Liver (tissue), 9 donors: ENCODE data around the gene SLC49A3. TPM values are rescaled to one million over a fixed set of nuclear protein-coding genes. Genes with fewer than 3 reads are reported as not detected.

ENCODE experiments used
- DNase-seq: peaks from one replicate; pipeline ENCODE4 v3.0.0-alpha.2; 2017; ENCODE audit warnings: low spot score
- H3K27ac ChIP-seq, 2 donors: one replicate each; pipeline ENCODE4 v1.7.0; 2013; ENCODE audit warnings: inconsistent platforms in 2 of 2, low read length in 2 of 2, control low read depth in 1 of 2, low read depth in 1 of 2, mild to moderate bottlenecking in 1 of 2
- H3K27me3 ChIP-seq, 4 donors: one replicate each; pipeline versions ENCODE4 v1.6.1 to v1.7.0; 2013; ENCODE audit warnings: low read length in 3 of 4, inconsistent platforms in 1 of 4, mild to moderate bottlenecking in 1 of 4, moderate library complexity in 1 of 4; ENCODE audit not compliant: control insufficient read depth in 4 of 4, insufficient read depth in 4 of 4
- H3K36me3 ChIP-seq, 4 donors: one replicate each; pipeline versions ENCODE4 v1.6.1 to v1.7.0; 2013; ENCODE audit warnings: low read length in 3 of 4, mild to moderate bottlenecking in 3 of 4, low read depth in 1 of 4, moderate library complexity in 1 of 4; ENCODE audit not compliant: control insufficient read depth in 4 of 4, insufficient read depth in 3 of 4
- H3K4me1 ChIP-seq, 4 donors: one replicate each; pipeline versions ENCODE4 v1.6.1 to v1.7.0; 2013; ENCODE audit warnings: low read length in 3 of 4, mild to moderate bottlenecking in 3 of 4, moderate library complexity in 1 of 4; ENCODE audit not compliant: control insufficient read depth in 4 of 4, insufficient read depth in 4 of 4
- H3K4me3 ChIP-seq, 3 donors: one replicate each; pipeline versions ENCODE4 v1.6.1 to v1.7.0; 2013; ENCODE audit warnings: low read length in 3 of 3, control low read depth in 1 of 3, low read depth in 1 of 3, mild to moderate bottlenecking in 1 of 3
- H3K9ac ChIP-seq, 2 donors: one replicate each; pipeline ENCODE4 v1.7.0; 2013; ENCODE audit warnings: low read length in 2 of 2, mild to moderate bottlenecking in 2 of 2, moderate library complexity in 2 of 2, control low read depth in 1 of 2, low read depth in 1 of 2
- H3K9me3 ChIP-seq, 4 donors: one replicate each; pipeline versions ENCODE4 v1.6.1 to v1.7.0; 2013; ENCODE audit warnings: low read length in 3 of 4; ENCODE audit not compliant: control insufficient read depth in 4 of 4
- ATF3 ChIP-seq: IDR thresholded peaks from 2 replicates; pipeline ENCODE4 v1.6.1; 2016; ENCODE audit warnings: antibody characterized with exemption
- CTCF ChIP-seq: fragments of 150-350 bp; IDR thresholded peaks from 2 replicates; pipeline ENCODE4 v1.5.1; 2017; ENCODE audit warnings: improper control_type of control experiment, low read depth, low read length; ENCODE audit not compliant: missing input control
- EGR1 ChIP-seq, 2 donors: IDR thresholded peaks; 2 replicates each; pipeline ENCODE4 v1.6.1; 2016 to 2018; ENCODE audit warnings: antibody characterized with exemption in 2 of 2, low read depth in 2 of 2
- FOXA1 ChIP-seq: IDR thresholded peaks from 2 replicates; pipeline ENCODE4 v1.6.1; 2016; ENCODE audit warnings: antibody characterized with exemption
- FOXA2 ChIP-seq: IDR thresholded peaks from 2 replicates; pipeline ENCODE4 v1.6.1; 2016; ENCODE audit warnings: antibody characterized with exemption
- HNF4A ChIP-seq, 2 donors: conservative IDR thresholded peaks; 2 replicates each; pipeline ENCODE4 v1.6.1; 2016; ENCODE audit warnings: antibody characterized with exemption in 2 of 2, mild to moderate bottlenecking in 2 of 2
- HNF4G ChIP-seq: IDR thresholded peaks from 2 replicates; pipeline ENCODE4 v1.6.1; 2016; ENCODE audit warnings: antibody characterized with exemption
- JUND ChIP-seq, 2 donors: IDR thresholded peaks; 2 replicates each; pipeline ENCODE4 v1.6.1; 2016; ENCODE audit warnings: antibody characterized with exemption in 2 of 2
- MAX ChIP-seq: IDR thresholded peaks from 2 replicates; pipeline ENCODE4 v1.6.1; 2016; ENCODE audit warnings: antibody characterized with exemption
- NR2F2 ChIP-seq: IDR thresholded peaks from 2 replicates; pipeline ENCODE4 v1.6.1; 2016; ENCODE audit warnings: antibody characterized with exemption
- RAD21 ChIP-seq, 2 donors: IDR thresholded peaks; 2 replicates each; pipeline ENCODE4 v1.6.1; 2016; ENCODE audit warnings: antibody characterized with exemption in 2 of 2, mild to moderate bottlenecking in 2 of 2
- REST ChIP-seq: IDR thresholded peaks from 2 replicates; pipeline ENCODE4 v1.6.1; 2016; ENCODE audit warnings: antibody characterized with exemption, mild to moderate bottlenecking
- RXRA ChIP-seq, 2 donors: IDR thresholded peaks; 2 replicates each; pipeline ENCODE4 v1.6.1; 2017 to 2018; ENCODE audit warnings: antibody characterized with exemption in 2 of 2, mild to moderate bottlenecking in 1 of 2
- SP1 ChIP-seq: IDR thresholded peaks from 2 replicates; pipeline ENCODE4 v1.6.1; 2018; ENCODE audit warnings: antibody characterized with exemption, mild to moderate bottlenecking
- TAF1 ChIP-seq: conservative IDR thresholded peaks from 2 replicates; pipeline ENCODE4 v1.6.1; 2016; ENCODE audit warnings: antibody characterized with exemption, mild to moderate bottlenecking
- YY1 ChIP-seq: IDR thresholded peaks from 2 replicates; pipeline ENCODE4 v1.6.1; 2016; ENCODE audit warnings: antibody characterized with exemption, mild to moderate bottlenecking
- ZBTB33 ChIP-seq: IDR thresholded peaks from 2 replicates; pipeline ENCODE4 v1.6.1; 2016; ENCODE audit warnings: antibody characterized with exemption
- WGBS: extraction: QIAGEN DNeasy Blood & Tissue Kit; methylation state at CpG from one replicate; pipeline ENCODE4 v1.1.7; 2013; 5-methylcytosine and 5-hydroxymethylcytosine counted together
- polyA plus RNA-seq, 2 donors: library from polyadenylated mRNA; stranded (reverse) in 1 of 2; unstranded in 1 of 2; fragments of 200-250 nt in 1 of 2; fragments of >200 nt in 1 of 2; fragmentation: Nextera tagmentation in 1 of 2; extraction: Ambion mirVana in 1 of 2; gene quantifications; one replicate each; pipeline versions ENCODE4 v1.2.1 to v1.2.3, GENCODE V29; 2013 to 2015
- total RNA-seq, 2 donors: library from RNA; depleted of rRNA; stranded (reverse); fragments of >200 nt; gene quantifications; one replicate each; pipeline ENCODE4 v1.2.3, GENCODE V29; 2014
- donor health status: healthy.
- donor health status: healthy.
- donor health status: healthy.
- donor health status: healthy.
- donor health status: healthy.

SLC49A3 gene
- total and polyA plus RNA-seq, 4 donors: 0.40 to 3.6 (median 2.0) TPM

- H3K9ac ChIP-seq: no peak overlapping the region
- DNase-seq: no peak
Measured at GRCh38 chr4:703336-704197, 14.6 kb upstream of the SLC49A3 start.

GRCh38 chr4:702618-703048 is 13.7 kb upstream of the SLC49A3 start:
- 81% methylated on average over 7 of the region's 7 CpGs for WGBS
- peak; percentile 72 for DNase-seq
- no peaks in the 10 kb centered on the region for H3K36me3 ChIP-seq
- no peak overlapping the region for H3K9ac ChIP-seq
- no peaks in the 10 kb centered on the region for H3K27me3 ChIP-seq
- peaks cover 6 to 20% (median 12%) of the 10 kb centered on the region in 4 donors for H3K4me1 ChIP-seq
- TF ChIP-seq JUND (IDR thresholded peaks at IDR 0.05) (no peak), REST (no peak), RXRA (IDR thresholded peaks at IDR 0.05) (no peak), YY1 (no peak), TAF1 (no peak), EGR1 (IDR thresholded peaks at IDR 0.05; ENCODE audit: low read depth in 2 of 2) (no peak), MAX (no peak), RAD21 (IDR thresholded peaks at IDR 0.05) (no peak), ATF3 (no peak), CTCF (no peak), ZBTB33 (no peak), FOXA1 (no peak), NR2F2 (no peak), HNF4G (no peak), HNF4A (conservative IDR thresholded peaks at IDR 0.05) (no peak), FOXA2 (no peak), SP1 (no peak)
- no peaks in the 10 kb centered on the region for H3K9me3 ChIP-seq
- no peak overlapping the region for H3K27ac ChIP-seq
- no peak overlapping the region for H3K4me3 ChIP-seq

More at GRCh38 chr4:703336-704197, 14.6 kb upstream of the SLC49A3 start:
- WGBS: 90% methylated on average over 10 of the region's 10 CpGs
- Histone ChIP-seq H3K9me3 (no peaks in the 10 kb centered on the region), H3K27ac (no peak overlapping the region), H3K4me1 (peaks cover 6 to 26% (median 16%) of the 10 kb centered on the region in 4 donors), H3K4me3 (no peak overlapping the region), H3K36me3 (no peaks in the 10 kb centered on the region), H3K27me3 (no peaks in the 10 kb centered on the region)
- no peak for TF ChIP-seq ATF3
- TF ChIP-seq RXRA (IDR thresholded peaks at IDR 0.05): no peak
- no peak for TF ChIP-seq HNF4A (conservative IDR thresholded peaks at IDR 0.05)
- TF ChIP-seq TAF1: no peak
- no peak for TF ChIP-seq SP1
- TF ChIP-seq EGR1 (IDR thresholded peaks at IDR 0.05; ENCODE audit: low read depth in 2 of 2): no peak
- TF ChIP-seq JUND (IDR thresholded peaks at IDR 0.05): no peak
